ENCODE results near the gene GRHL3.

Gene GRHL3

DNA sequence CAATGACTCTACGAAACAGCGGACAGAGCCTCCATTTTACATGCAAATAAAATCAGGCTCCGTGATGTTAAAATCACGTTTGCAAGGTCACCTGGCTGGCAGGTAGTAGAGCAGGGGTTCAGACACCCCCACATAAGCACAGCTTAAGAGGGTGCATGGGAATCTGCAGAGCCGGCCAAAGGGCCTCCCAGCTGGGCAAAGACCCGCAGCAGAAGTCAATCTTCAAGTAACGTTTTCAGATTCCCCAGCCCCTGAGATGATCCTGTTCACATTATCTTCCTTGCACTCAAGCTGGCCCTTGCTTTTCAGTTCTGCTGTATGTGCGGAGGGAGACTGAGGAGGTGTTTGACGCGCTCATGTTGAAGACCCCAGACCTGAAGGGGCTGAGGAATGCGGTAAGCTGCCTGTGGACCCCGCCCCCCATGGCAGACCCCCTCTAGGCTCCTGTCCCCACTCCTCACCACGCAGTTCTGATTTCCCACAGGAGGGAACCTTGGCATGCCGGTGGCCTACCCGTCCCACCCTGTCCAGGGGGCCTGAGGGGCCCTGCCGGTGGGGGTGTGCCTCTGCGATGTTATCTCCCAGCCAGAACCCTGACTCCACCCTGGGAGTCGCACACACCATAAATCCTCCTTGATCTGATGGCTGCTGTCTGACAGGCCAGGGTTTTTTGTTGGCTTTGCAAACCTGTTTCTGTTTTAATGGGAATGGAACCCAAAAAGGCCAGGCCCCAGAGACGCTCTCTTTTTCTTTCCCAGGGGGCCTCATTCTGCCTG, 28.2 kb downstream of the GRHL3 start:
- no peak for DNase-seq (ENCODE audit: extremely low read depth, low read depth)
- TF ChIP-seq CTCF (IDR thresholded peaks at IDR 0.05; ENCODE audit: low read depth, low read length): no peak

DNA sequence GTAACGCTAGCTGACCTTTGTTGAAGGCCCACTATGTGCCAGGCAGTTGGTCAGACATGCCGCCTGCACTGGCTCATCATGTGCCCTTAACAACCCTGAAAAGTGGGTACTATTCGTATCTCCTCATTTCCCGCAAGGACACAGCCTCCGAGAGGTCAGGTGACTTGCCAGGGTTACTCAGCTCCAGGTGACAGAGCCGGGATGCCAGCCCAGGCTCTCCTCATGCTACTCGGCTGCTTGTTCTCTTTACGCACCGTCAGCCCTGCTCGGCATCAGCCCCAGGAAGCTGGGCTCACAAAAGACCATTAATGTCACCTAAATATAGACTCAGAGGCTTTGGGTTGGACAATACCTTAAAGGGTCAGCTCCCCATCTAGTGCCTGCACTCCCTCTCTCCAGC, 29.0 kb downstream of the GRHL3 start:
- no peak for TF ChIP-seq CTCF (IDR thresholded peaks at IDR 0.05; ENCODE audit: low read depth, low read length)

GRCh38 chr1:24349891-24350290, 30.7 kb downstream of the GRHL3 start:
- DNase-seq (ENCODE audit: extremely low read depth, low read depth): no peak
- no peak for TF ChIP-seq CTCF (IDR thresholded peaks at IDR 0.05; ENCODE audit: low read depth, low read length)

More for the DNA sequence above, 29.0 kb downstream of the GRHL3 start:
- no peak for DNase-seq (ENCODE audit: extremely low read depth, low read depth)

GRCh38 chr1:24351247-24351646, 32.1 kb downstream of the GRHL3 start:
- no peak for DNase-seq (ENCODE audit: extremely low read depth, low read depth)
- TF ChIP-seq CTCF (IDR thresholded peaks at IDR 0.05; ENCODE audit: low read depth, low read length): no peak

DNA sequence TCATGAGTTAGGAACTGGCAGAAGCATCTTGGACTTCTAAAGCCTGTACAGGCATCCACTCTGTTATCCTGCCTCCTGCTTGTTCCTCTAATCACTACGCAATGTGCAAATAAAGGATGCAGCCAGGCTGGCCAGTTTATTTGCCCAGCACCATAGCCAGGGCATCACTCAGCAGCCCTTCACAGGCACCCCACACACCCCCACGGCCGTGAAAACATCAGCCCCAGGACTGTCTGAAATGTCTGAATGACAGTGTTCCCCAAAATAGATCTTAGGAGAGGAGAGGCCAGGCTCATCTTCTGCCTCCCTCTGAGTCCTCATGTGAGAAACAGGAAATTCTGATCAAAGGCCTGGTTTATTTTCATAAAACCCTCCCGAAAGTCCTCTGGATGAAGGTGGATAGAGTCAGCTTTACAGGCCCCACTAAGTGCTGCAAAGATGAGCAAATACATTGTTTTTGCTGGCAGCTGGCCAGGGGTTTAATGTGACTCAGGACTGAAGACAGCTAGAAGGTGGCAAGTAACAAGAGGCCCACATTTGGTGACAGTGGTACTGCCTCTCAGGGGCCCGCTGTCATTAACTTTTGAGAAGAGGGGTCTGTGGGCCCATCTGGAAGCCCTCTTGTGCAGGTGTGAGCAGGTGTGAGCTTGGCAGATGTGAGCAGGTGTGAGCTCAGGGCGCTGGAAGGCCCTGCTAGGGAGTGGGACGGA, 32.9 kb downstream of the GRHL3 start:
- no peak for DNase-seq (ENCODE audit: extremely low read depth, low read depth)
- no peak for TF ChIP-seq CTCF (IDR thresholded peaks at IDR 0.05; ENCODE audit: low read depth, low read length)

DNA sequence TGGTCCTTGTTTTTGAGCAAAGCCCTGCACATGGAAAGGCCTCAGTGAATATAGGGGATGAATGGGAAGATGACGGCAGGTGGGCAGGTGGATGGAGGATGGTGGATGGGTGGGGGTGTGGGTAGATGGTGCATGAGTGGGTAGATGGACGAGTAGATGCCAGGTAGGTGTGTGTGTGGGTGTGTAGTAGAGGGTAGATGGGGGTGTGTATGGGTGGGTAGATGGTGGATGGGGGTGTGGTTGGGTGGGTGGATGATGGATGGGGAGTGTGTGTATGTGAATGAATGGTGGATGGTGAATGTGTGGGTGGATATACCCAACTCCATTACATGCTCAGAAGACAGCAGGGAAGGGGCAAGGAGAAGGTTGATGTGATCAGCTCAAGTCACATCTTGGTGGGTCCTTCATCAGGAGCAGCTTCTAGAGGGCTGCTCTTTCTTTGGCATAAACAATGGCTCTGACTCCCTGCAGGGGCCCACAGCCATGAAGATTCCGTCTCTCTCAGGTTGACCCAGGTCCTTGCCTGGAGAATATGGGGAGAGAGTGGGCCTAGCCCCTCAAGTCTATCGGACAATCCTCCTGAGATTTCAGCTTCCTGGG, 34.2 kb downstream of the GRHL3 start:
- DNase-seq (ENCODE audit: extremely low read depth, low read depth): no peak
- no peak for TF ChIP-seq CTCF (IDR thresholded peaks at IDR 0.05; ENCODE audit: low read depth, low read length)

GRCh38 chr1:24355466-24355865, 36.3 kb downstream of the GRHL3 start:
- no peak for DNase-seq (ENCODE audit: extremely low read depth, low read depth)
- no peak for TF ChIP-seq CTCF (IDR thresholded peaks at IDR 0.05; ENCODE audit: low read depth, low read length)

All from AG09319 (cell line).